Gastrocnemius medialis (tissue), 4 donors: ENCODE data around the gene ANKRD12. TPM values are rescaled to one million over a fixed set of nuclear protein-coding genes. Genes with fewer than 3 reads are reported as not detected.

ENCODE experiments used
- ATAC-seq, 2 donors: fragments of 150-250 bp; one replicate each; pipeline ENCODE4 v1.9.1; 2016
- DNase-seq, 2 donors: peaks; one replicate each; pipeline ENCODE4 v3.0.0-alpha.2; 2019
- H3K27ac ChIP-seq, 4 donors: fragments of 200-600 bp; sonication (generic); 1 replicate in 1 of 4; 2 replicates in 3 of 4; pipeline ENCODE4 v1.5.1; 2016 to 2018; ENCODE audit warnings: mild to moderate bottlenecking in 2 of 4, moderate library complexity in 1 of 4
- H3K27me3 ChIP-seq, 3 donors: fragments of 200-600 bp; sonication (generic) in 2 of 3; 1 replicate in 1 of 3; 2 replicates in 2 of 3; pipeline versions ENCODE4 v1.5.1 to v1.6.0; 2016 to 2019; ENCODE audit warnings: mild to moderate bottlenecking in 1 of 3, moderate library complexity in 1 of 3
- H3K36me3 ChIP-seq, 2 donors: fragments of 200-600 bp; sonication (generic) in 1 of 2; one replicate each; pipeline ENCODE4 v1.5.1; 2017 to 2018
- H3K4me1 ChIP-seq, 2 donors: fragments of 200-600 bp; sonication (generic) in 1 of 2; one replicate each; pipeline ENCODE4 v1.5.1; 2016 to 2017; ENCODE audit warnings: mild to moderate bottlenecking in 2 of 2
- H3K4me3 ChIP-seq, 4 donors: fragments of 200-600 bp; sonication (generic) in 3 of 4; 1 replicate in 1 of 4; 2 replicates in 3 of 4; pipeline ENCODE4 v1.5.1; 2016 to 2019; ENCODE audit warnings: mild to moderate bottlenecking in 2 of 4
- H3K9me3 ChIP-seq, 3 donors: fragments of 200-600 bp; sonication (generic) in 2 of 3; 1 replicate in 1 of 3; 2 replicates in 2 of 3; pipeline ENCODE4 v1.5.1; 2016 to 2019
- POLR2A ChIP-seq, 2 donors: fragments of 450-650 bp; IDR thresholded peaks; one replicate each; pipeline ENCODE4 v1.6.1; 2017; ENCODE audit warnings: antibody characterized with exemption in 2 of 2, mild to moderate bottlenecking in 2 of 2, moderate library complexity in 2 of 2
- in situ Hi-C, 4 donors: fragments of 200-750 bp; cut with MboI; loops; one replicate each; pipeline versions ENCODE4 v1.15.0 to v1.8.0; 2017; ENCODE audit warnings: low sequenced_read_pairs in 4 of 4
- intact Hi-C: fragments of 100-400 bp; cut with DNase I; formaldehyde crosslinking; loops from one replicate; pipeline ENCODE4 v1.15.1; 2023; ENCODE audit warnings: low total_unique reads
- total RNA-seq, 4 donors: library from RNA; depleted of rRNA; stranded (reverse); fragments of >200 nt; gene quantifications; one replicate each; pipeline versions ENCODE4 v1.1.0 to v1.2.3, GENCODE V29; 2016
- TF ChIP-seq, protein P1 (sequence below), 5 experiments: fragments of 450-650 bp in 3 of 5; fragments of 200-600 bp in 2 of 5; sonication (generic) in 2 of 5; IDR thresholded peaks in 4 of 5; conservative IDR thresholded peaks in 1 of 5; 1 replicate in 4 of 5; 2 replicates in 1 of 5; pipeline ENCODE4 v1.5.1; 2016 to 2019; ENCODE audit warnings: antibody characterized with exemption in 5 of 5, mild to moderate bottlenecking in 3 of 5, moderate library complexity in 3 of 5

ANKRD12 gene
- total RNA-seq, 4 donors from 2014 or later = 26.9 to 40.1 (median 36.7) TPM

DNA sequence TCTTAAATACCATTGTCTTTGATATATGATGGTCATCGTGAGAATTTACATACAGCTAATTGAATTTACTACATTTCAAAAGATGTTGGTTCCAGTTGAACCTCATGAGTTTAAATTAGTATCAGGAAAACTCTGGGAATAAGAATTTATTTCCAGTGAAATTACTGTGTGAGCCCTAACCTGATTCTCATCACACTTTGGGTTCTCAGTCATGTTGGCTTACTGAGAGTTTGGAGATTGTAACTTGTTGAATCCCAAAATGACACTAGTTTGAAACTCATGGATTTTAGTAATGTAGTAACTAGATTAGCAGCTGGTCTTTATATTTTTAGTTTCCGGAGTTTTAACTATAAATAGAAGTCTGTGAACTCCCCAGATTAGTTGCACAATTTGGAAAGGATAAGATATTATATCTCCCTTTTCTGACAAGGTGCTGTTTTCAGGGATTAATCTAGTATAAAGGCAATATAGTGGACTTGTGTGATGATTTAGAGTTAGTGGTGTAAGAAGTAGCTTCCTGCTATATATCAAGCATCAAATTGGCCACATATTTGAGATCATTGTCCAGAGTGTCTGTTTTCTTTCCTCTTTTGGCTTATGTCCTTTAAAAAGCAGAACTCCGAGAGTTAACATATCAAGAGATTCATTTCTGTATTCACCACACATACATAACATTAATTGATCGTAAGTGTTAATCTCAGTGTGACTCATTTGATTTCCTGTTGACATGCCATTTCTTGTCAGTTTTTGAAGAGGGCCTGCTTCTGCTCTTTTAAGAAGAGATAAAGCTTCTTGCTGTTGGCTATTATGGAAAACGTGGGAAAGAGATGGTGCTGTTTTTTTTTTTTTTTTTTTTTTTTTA, 18.4 kb upstream of the ANKRD12 start:
- peak overlapping the region; percentile 81 to 98 (median 98) for H3K27ac ChIP-seq
- ATAC-seq (peak; percentile 8 to 30), DNase-seq (no peak)
- in situ Hi-C loops = loop anchor here in 1 of 4 donors (25.0 kb wide), 1 partner anchor 1881 kb away; the partner anchor contains the start of gene LRRC30
- peak overlapping the region; percentile 26 to 42 (median 40) for H3K4me3 ChIP-seq
- H3K27me3 ChIP-seq = no peaks in the 10 kb centered on the region
- peaks cover 0 to 18% of the 10 kb centered on the region in 2 donors for H3K36me3 ChIP-seq
- TF ChIP-seq, protein P1, sequence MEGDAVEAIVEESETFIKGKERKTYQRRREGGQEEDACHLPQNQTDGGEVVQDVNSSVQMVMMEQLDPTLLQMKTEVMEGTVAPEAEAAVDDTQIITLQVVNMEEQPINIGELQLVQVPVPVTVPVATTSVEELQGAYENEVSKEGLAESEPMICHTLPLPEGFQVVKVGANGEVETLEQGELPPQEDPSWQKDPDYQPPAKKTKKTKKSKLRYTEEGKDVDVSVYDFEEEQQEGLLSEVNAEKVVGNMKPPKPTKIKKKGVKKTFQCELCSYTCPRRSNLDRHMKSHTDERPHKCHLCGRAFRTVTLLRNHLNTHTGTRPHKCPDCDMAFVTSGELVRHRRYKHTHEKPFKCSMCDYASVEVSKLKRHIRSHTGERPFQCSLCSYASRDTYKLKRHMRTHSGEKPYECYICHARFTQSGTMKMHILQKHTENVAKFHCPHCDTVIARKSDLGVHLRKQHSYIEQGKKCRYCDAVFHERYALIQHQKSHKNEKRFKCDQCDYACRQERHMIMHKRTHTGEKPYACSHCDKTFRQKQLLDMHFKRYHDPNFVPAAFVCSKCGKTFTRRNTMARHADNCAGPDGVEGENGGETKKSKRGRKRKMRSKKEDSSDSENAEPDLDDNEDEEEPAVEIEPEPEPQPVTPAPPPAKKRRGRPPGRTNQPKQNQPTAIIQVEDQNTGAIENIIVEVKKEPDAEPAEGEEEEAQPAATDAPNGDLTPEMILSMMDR (IDR thresholded peaks at IDR 0.05 in 4 of 5, conservative IDR thresholded peaks at IDR 0.05 in 1 of 5) = no peak
- TF ChIP-seq POLR2A (IDR thresholded peaks at IDR 0.05) = no peak
- peaks cover 85 to 88% of the 10 kb centered on the region in 2 donors for H3K4me1 ChIP-seq
- intact Hi-C loops = no loop called here
- no peaks in the 10 kb centered on the region for H3K9me3 ChIP-seq

DNA sequence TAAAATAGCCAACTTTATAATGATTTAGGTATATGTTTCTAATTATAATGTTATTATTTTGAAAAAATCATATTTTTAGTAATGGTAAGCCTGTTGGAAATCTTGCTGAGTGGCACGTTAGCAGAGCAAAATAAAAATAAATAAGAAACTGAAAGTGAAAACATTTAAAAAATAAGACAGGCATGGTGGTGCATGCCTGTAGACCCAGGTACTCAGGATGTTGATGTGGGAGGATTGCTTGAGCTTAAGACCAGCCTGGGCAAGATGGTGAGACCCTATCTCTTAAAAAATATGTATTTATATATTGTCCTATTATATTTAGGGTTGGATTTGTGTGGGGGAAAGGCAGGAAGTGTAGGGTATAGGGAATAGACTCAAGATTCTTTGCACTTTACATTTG, 15.8 kb upstream of the ANKRD12 start:
- H3K27ac ChIP-seq = peak overlapping the region; percentile 92 to 98 (median 98)
- no peaks in the 10 kb centered on the region for H3K27me3 ChIP-seq
- in situ Hi-C loops (loop anchor here in 1 of 4 donors (25.0 kb wide), 1 partner anchor 1883 kb away; the partner anchor contains the start of gene LRRC30), intact Hi-C loops (no loop called here)
- ATAC-seq (no peak), DNase-seq (no peak)
- H3K9me3 ChIP-seq = no peaks in the 10 kb centered on the region
- H3K4me1 ChIP-seq = peaks cover 70 to 72% of the 10 kb centered on the region in 2 donors
- peaks cover 0 to 23% of the 10 kb centered on the region in 2 donors for H3K36me3 ChIP-seq
- no peak overlapping the region for H3K4me3 ChIP-seq
- no peak for TF ChIP-seq POLR2A (IDR thresholded peaks at IDR 0.05)
- TF ChIP-seq, protein P1 (IDR thresholded peaks at IDR 0.05 in 4 of 5, conservative IDR thresholded peaks at IDR 0.05 in 1 of 5) = no peak

DNA sequence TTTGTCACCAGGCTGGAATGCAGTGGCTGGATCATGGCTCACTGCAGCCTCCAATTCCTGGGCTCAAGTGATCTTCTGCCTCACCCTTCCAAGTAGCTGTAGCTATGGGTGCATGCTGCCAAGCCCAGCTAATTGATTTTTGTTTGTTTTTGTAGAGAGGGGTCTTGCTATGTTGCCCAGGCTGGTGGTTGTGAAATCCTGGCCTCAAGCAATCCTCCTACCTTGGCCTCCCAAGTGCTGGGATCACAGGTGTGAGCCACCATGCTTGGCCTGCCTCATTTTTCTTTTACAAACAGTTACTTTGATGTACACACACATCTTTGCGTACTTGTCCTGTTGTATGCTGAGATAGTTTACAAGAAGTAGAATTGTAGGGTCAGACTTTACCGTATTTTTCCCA, 13.1 kb upstream of the ANKRD12 start:
- TF ChIP-seq POLR2A (IDR thresholded peaks at IDR 0.05) = no peak
- TF ChIP-seq, protein P1 (IDR thresholded peaks at IDR 0.05 in 4 of 5, conservative IDR thresholded peaks at IDR 0.05 in 1 of 5) = no peak
- Histone ChIP-seq H3K27me3 (no peaks in the 10 kb centered on the region), H3K4me1 (peaks cover 68 to 73% of the 10 kb centered on the region in 2 donors), H3K4me3 (no peak overlapping the region), H3K9me3 (no peaks in the 10 kb centered on the region), H3K36me3 (peaks cover 0 to 36% of the 10 kb centered on the region in 2 donors), H3K27ac (peak overlapping the region; percentile 92 to 98 (median 98))
- ATAC-seq (no peak), DNase-seq (no peak)
- in situ Hi-C loops = loop anchor here in 1 of 4 donors (25.0 kb wide), 1 partner anchor 1886 kb away; the partner anchor contains the start of gene LRRC30
- intact Hi-C loops = no loop called here

DNA sequence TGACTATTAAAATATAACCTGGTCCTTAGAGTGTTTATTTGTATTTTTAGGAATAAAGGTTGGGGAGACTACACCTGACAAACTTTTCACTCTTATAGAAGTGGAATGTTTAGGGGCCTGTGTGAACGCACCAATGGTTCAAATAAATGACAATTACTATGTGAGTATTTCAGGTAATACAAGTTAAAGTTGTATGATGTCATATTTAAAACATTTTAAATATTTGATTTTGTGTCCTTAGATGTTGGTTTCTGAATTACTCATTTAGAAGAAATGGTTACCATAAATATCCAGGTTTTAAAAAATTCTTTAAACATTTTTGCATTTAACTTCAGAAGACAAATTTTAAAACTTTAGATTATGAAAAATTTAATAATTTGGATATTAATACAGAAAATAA, 11.8 kb upstream of the ANKRD12 start:
- no peak overlapping the region for H3K4me3 ChIP-seq
- in situ Hi-C loops (loop anchor here in 1 of 4 donors (25.0 kb wide), 1 partner anchor 1888 kb away; the partner anchor contains the start of gene LRRC30), intact Hi-C loops (no loop called here)
- H3K4me1 ChIP-seq = peaks cover 61 to 69% of the 10 kb centered on the region in 2 donors
- ATAC-seq = no peak
- H3K27ac ChIP-seq = peak overlapping the region; percentile 92 to 98 (median 98)
- no peak for DNase-seq
- no peaks in the 10 kb centered on the region for H3K9me3 ChIP-seq
- no peaks in the 10 kb centered on the region for H3K27me3 ChIP-seq
- H3K36me3 ChIP-seq = peaks cover 0 to 48% of the 10 kb centered on the region in 2 donors
- no peak for TF ChIP-seq POLR2A (IDR thresholded peaks at IDR 0.05)
- TF ChIP-seq, protein P1 (IDR thresholded peaks at IDR 0.05 in 4 of 5, conservative IDR thresholded peaks at IDR 0.05 in 1 of 5) = no peak
